ENCODE results near the gene GRAMD2B. TPM values are rescaled to one million over a fixed set of nuclear protein-coding genes. Genes with fewer than 3 reads are reported as not detected.

Gene GRAMD2B
- total and polyA plus RNA-seq, 7 experiments from 2014 or later, result 3.8 to 9.8 (median 7.1) TPM

- intact Hi-C loops (cut with micrococcal nuclease), result no loop called here
- Histone ChIP-seq H3K27me3 (ENCODE audit: control insufficient read depth in 2 of 2, insufficient read depth in 2 of 2, low read length in 2 of 2) (no peaks in the 10 kb centered on the region), H3K36me3 (ENCODE audit: control insufficient read depth in 2 of 3, insufficient read depth in 3 of 3, low read length in 3 of 3) (no peaks in the 10 kb centered on the region), H3K4me3 (ENCODE audit: low read length) (no peak overlapping the region), H3K27ac (ENCODE audit: low read depth, low read length) (no peak overlapping the region), H3K4me1 (ENCODE audit: control insufficient read depth in 2 of 2, insufficient read depth in 2 of 2, low read length in 2 of 2) (no peaks in the 10 kb centered on the region), H3K9me3 (ENCODE audit: control insufficient read depth in 2 of 3, low read length in 3 of 3) (no peaks in the 10 kb centered on the region)
- peaks cover 0 to 5% (median 0%) of the 10 kb centered on the region in 5 donors for H3K27me3 Mint-ChIP-seq
- ChIA-PET CTCF (no interaction called here), POLR2A (no interaction called here)
- no peak overlapping the region for H3K27ac Mint-ChIP-seq
- no peak overlapping the region for H3K4me3 Mint-ChIP-seq
- peaks cover 0 to 23% (median 7%) of the 10 kb centered on the region in 11 donors for H3K9me3 Mint-ChIP-seq
- DNase-seq (no peak), ATAC-seq (no peak)
- H3K36me3 Mint-ChIP-seq, result peaks cover 0 to 8% (median 4%) of the 10 kb centered on the region in 5 donors
- H3K4me1 Mint-ChIP-seq, result no peaks in the 10 kb centered on the region
Observed at GRCh38 chr5:126383776-126384175, 39.4 kb upstream of the GRAMD2B start.

GRCh38 chr5:126384985-126385384 is 38.2 kb upstream of the GRAMD2B start:
- intact Hi-C loops (cut with micrococcal nuclease), result no loop called here
- no peaks in the 10 kb centered on the region for H3K36me3 ChIP-seq (ENCODE audit: control insufficient read depth in 2 of 3, insufficient read depth in 3 of 3, low read length in 3 of 3)
- H3K9me3 ChIP-seq (ENCODE audit: control insufficient read depth in 2 of 3, low read length in 3 of 3), result no peaks in the 10 kb centered on the region
- Mint-ChIP-seq H3K4me3 (no peak overlapping the region), H3K27ac (no peak overlapping the region), H3K27me3 (peaks cover 0 to 8% (median 0%) of the 10 kb centered on the region in 5 donors), H3K4me1 (no peaks in the 10 kb centered on the region), H3K36me3 (peaks cover 0 to 8% (median 4%) of the 10 kb centered on the region in 5 donors), H3K9me3 (peaks cover 0 to 23% (median 7%) of the 10 kb centered on the region in 11 donors)
- ChIA-PET CTCF (no interaction called here), POLR2A (interaction anchor here (0.7 kb wide), 1 partner anchor 60 kb away, joined by 3 read pairs; no protein-coding TSS in a partner anchor)
- H3K4me3 ChIP-seq (ENCODE audit: low read length), result no peak overlapping the region
- no peaks in the 10 kb centered on the region for H3K4me1 ChIP-seq (ENCODE audit: control insufficient read depth in 2 of 2, insufficient read depth in 2 of 2, low read length in 2 of 2)
- ATAC-seq (no peak), DNase-seq (no peak)
- no peak overlapping the region for H3K27ac ChIP-seq (ENCODE audit: low read depth, low read length)
- no peaks in the 10 kb centered on the region for H3K27me3 ChIP-seq (ENCODE audit: control insufficient read depth in 2 of 2, insufficient read depth in 2 of 2, low read length in 2 of 2)

- CTCF ChIA-PET, result interaction anchor here (0.5 to 1.2 kb wide), 2 partner anchors 64 to 154 kb away, joined by 3 read pairs; no protein-coding TSS in a partner anchor
- H3K27ac ChIP-seq (ENCODE audit: low read depth, low read length), result no peak overlapping the region
- POLR2A ChIA-PET, result no interaction called here
- Mint-ChIP-seq H3K4me1 (no peaks in the 10 kb centered on the region), H3K27me3 (peaks cover 0 to 8% (median 0%) of the 10 kb centered on the region in 5 donors), H3K4me3 (no peak overlapping the region), H3K27ac (no peak overlapping the region), H3K9me3 (peaks cover 0 to 20% (median 7%) of the 10 kb centered on the region in 11 donors), H3K36me3 (peaks cover 0 to 8% (median 4%) of the 10 kb centered on the region in 5 donors)
- H3K4me3 ChIP-seq (ENCODE audit: low read length), result no peak overlapping the region
- DNase-seq (no peak), ATAC-seq (no peak)
- no peaks in the 10 kb centered on the region for H3K36me3 ChIP-seq (ENCODE audit: control insufficient read depth in 2 of 3, insufficient read depth in 3 of 3, low read length in 3 of 3)
- no peaks in the 10 kb centered on the region for H3K9me3 ChIP-seq (ENCODE audit: control insufficient read depth in 2 of 3, low read length in 3 of 3)
- no peaks in the 10 kb centered on the region for H3K27me3 ChIP-seq (ENCODE audit: control insufficient read depth in 2 of 2, insufficient read depth in 2 of 2, low read length in 2 of 2)
- intact Hi-C loops (cut with micrococcal nuclease), result no loop called here
- no peaks in the 10 kb centered on the region for H3K4me1 ChIP-seq (ENCODE audit: control insufficient read depth in 2 of 2, insufficient read depth in 2 of 2, low read length in 2 of 2)
Observed at GRCh38 chr5:126385524-126386502, 37.4 kb upstream of the GRAMD2B start.

- peaks cover 0 to 2% (median 0%) of the 10 kb centered on the region in 11 donors for H3K9me3 Mint-ChIP-seq
- CTCF ChIA-PET, result no interaction called here
- H3K27ac Mint-ChIP-seq, result no peak overlapping the region
Observed at GRCh38 chr5:126389179-126389578, 34.0 kb upstream of the GRAMD2B start.

GRCh38 chr5:126390051-126390450 is 33.2 kb upstream of the GRAMD2B start:
- H3K27me3 ChIP-seq (ENCODE audit: control insufficient read depth in 2 of 2, insufficient read depth in 2 of 2, low read length in 2 of 2), result no peaks in the 10 kb centered on the region
- H3K9me3 ChIP-seq (ENCODE audit: control insufficient read depth in 2 of 3, low read length in 3 of 3), result no peaks in the 10 kb centered on the region
- H3K4me1 ChIP-seq (ENCODE audit: control insufficient read depth in 2 of 2, insufficient read depth in 2 of 2, low read length in 2 of 2), result no peaks in the 10 kb centered on the region
- POLR2A ChIA-PET, result no interaction called here
- CTCF ChIA-PET, result no interaction called here
- no peak for DNase-seq
- no peaks in the 10 kb centered on the region for H3K36me3 ChIP-seq (ENCODE audit: control insufficient read depth in 2 of 3, insufficient read depth in 3 of 3, low read length in 3 of 3)
- no peak overlapping the region for H3K27ac ChIP-seq (ENCODE audit: low read depth, low read length)
- ATAC-seq, result no peak
- intact Hi-C loops (cut with micrococcal nuclease), result no loop called here
- H3K4me3 ChIP-seq (ENCODE audit: low read length), result no peak overlapping the region
- H3K4me3 Mint-ChIP-seq, result no peak overlapping the region
- peaks cover 0 to 2% (median 0%) of the 10 kb centered on the region in 11 donors for H3K9me3 Mint-ChIP-seq
- no peaks in the 10 kb centered on the region for H3K4me1 Mint-ChIP-seq
- no peak overlapping the region for H3K27ac Mint-ChIP-seq
- H3K36me3 Mint-ChIP-seq, result no peaks in the 10 kb centered on the region
- H3K27me3 Mint-ChIP-seq, result peaks cover 0 to 12% (median 0%) of the 10 kb centered on the region in 5 donors

More at GRCh38 chr5:126389179-126389578, 34.0 kb upstream of the GRAMD2B start:
- H3K36me3 Mint-ChIP-seq, result no peaks in the 10 kb centered on the region
- DNase-seq (no peak), ATAC-seq (no peak)
- peaks cover 0 to 12% (median 0%) of the 10 kb centered on the region in 5 donors for H3K27me3 Mint-ChIP-seq
- POLR2A ChIA-PET, result no interaction called here
- no peak overlapping the region for H3K4me3 ChIP-seq (ENCODE audit: low read length)
- no peaks in the 10 kb centered on the region for H3K4me1 Mint-ChIP-seq
- no peak overlapping the region for H3K27ac ChIP-seq (ENCODE audit: low read depth, low read length)
- H3K36me3 ChIP-seq (ENCODE audit: control insufficient read depth in 2 of 3, insufficient read depth in 3 of 3, low read length in 3 of 3), result no peaks in the 10 kb centered on the region
- H3K9me3 ChIP-seq (ENCODE audit: control insufficient read depth in 2 of 3, low read length in 3 of 3), result no peaks in the 10 kb centered on the region
- H3K4me3 Mint-ChIP-seq, result no peak overlapping the region
- no peaks in the 10 kb centered on the region for H3K27me3 ChIP-seq (ENCODE audit: control insufficient read depth in 2 of 2, insufficient read depth in 2 of 2, low read length in 2 of 2)
- intact Hi-C loops (cut with micrococcal nuclease), result no loop called here
- H3K4me1 ChIP-seq (ENCODE audit: control insufficient read depth in 2 of 2, insufficient read depth in 2 of 2, low read length in 2 of 2), result no peaks in the 10 kb centered on the region

GRCh38 chr5:126391386-126391785 is 31.8 kb upstream of the GRAMD2B start:
- ChIA-PET CTCF (no interaction called here), POLR2A (no interaction called here)
- ATAC-seq (no peak), DNase-seq (no peak)
- Histone ChIP-seq H3K27ac (ENCODE audit: low read depth, low read length) (no peak overlapping the region), H3K9me3 (ENCODE audit: control insufficient read depth in 2 of 3, low read length in 3 of 3) (no peaks in the 10 kb centered on the region), H3K27me3 (ENCODE audit: control insufficient read depth in 2 of 2, insufficient read depth in 2 of 2, low read length in 2 of 2) (no peaks in the 10 kb centered on the region), H3K4me3 (ENCODE audit: low read length) (no peak overlapping the region), H3K36me3 (ENCODE audit: control insufficient read depth in 2 of 3, insufficient read depth in 3 of 3, low read length in 3 of 3) (no peaks in the 10 kb centered on the region), H3K4me1 (ENCODE audit: control insufficient read depth in 2 of 2, insufficient read depth in 2 of 2, low read length in 2 of 2) (no peaks in the 10 kb centered on the region)
- H3K9me3 Mint-ChIP-seq, result peaks cover 0 to 2% (median 0%) of the 10 kb centered on the region in 11 donors
- H3K4me3 Mint-ChIP-seq, result no peak overlapping the region
- no peak overlapping the region for H3K27ac Mint-ChIP-seq
- H3K27me3 Mint-ChIP-seq, result peaks cover 0 to 7% (median 0%) of the 10 kb centered on the region in 5 donors
- H3K36me3 Mint-ChIP-seq, result no peaks in the 10 kb centered on the region
- no peaks in the 10 kb centered on the region for H3K4me1 Mint-ChIP-seq
- intact Hi-C loops (cut with micrococcal nuclease), result no loop called here
